Measurements from ENCODE around the gene THSD7A.

THSD7A gene

DNA sequence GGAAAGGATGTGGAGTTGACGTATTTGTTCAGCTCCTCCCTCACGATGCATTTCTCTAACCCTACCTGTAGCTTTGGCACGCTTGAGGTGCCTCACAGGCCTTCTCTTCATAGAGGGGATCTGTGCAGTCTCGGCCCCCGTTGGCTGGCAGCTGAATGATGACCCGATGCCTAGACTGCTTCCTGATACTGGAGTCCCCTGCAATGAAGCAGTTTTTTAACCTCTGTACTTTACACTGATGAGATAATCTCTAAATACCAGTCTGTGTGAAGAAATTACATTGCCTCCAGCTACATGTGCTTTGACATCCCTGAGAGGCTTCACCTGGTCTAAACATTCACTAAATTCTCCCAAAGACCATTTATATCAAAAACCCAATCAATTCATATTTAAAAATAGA is 370.1 kb downstream of the THSD7A start:
- DNase-seq (ENCODE audit: extremely low read depth, low read depth): no peak
- no peak for TF ChIP-seq CTCF (IDR thresholded peaks at IDR 0.05; ENCODE audit: low read depth, low read length)

- peak; percentile 49 for DNase-seq (ENCODE audit: extremely low read depth, low read depth)
- no peak for TF ChIP-seq CTCF (IDR thresholded peaks at IDR 0.05; ENCODE audit: low read depth, low read length)
Measured at GRCh38 chr7:11458736-11459483, 373.1 kb downstream of the THSD7A start.

DNA sequence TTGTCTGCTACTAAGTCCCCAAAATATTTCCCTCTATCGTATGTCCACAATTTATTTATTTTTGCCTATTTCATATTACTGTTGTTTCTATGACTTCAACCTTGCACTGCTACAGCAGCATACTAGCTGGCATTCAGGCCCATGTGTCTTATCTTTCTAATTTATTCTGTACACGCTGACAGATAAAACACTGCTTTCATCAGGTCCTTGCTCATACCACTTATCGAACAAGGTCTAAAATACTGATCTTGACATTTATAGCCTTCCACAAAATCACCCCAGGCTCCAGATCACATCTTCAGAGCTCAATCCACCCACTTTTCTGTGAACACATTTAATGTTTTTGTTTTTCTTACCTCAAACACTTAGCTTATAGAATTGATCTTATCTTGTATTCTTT is 374.6 kb downstream of the THSD7A start:
- TF ChIP-seq CTCF (IDR thresholded peaks at IDR 0.05; ENCODE audit: low read depth, low read length): no peak
- no peak for DNase-seq (ENCODE audit: extremely low read depth, low read depth)

DNA sequence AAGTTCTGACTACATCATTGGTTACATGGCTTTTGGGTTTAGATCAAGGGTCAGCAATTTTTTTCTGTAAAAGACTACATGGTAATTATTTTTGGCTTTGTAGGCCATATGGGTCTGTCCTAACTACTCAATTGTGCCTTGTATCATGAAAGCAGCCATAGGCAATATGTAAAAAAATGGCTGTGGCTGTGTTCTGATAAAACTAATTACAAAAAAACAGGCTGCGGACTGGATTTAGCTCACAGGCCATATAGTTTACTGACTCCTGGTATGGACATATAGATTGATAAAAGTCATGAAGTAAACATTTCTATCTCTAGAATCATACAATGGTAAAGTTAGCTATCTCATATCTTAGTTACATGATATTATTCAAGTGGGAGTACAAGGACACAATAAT is 375.4 kb downstream of the THSD7A start:
- no peak for DNase-seq (ENCODE audit: extremely low read depth, low read depth)
- TF ChIP-seq CTCF (IDR thresholded peaks at IDR 0.05; ENCODE audit: low read depth, low read length): no peak

DNA sequence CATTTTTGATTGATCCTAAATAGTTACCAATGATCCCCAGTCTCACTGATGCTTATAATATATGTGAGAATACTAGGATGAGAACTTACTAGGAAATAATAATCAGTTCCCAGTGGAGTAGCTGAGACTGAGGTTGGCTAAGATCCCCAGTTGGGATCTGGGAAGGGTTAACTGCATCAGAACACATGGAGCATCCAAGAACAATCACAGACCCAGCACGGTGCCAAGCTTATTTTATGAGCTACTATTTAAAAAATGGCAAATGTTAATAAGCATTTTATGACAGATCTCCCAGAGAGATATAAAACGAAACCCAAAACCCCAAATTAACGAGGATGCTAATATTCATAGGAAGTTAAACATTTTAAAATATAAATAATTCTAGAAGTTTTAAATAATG is 379.5 kb downstream of the THSD7A start:
- no peak for TF ChIP-seq CTCF (IDR thresholded peaks at IDR 0.05; ENCODE audit: low read depth, low read length)
- DNase-seq (ENCODE audit: extremely low read depth, low read depth): no peak

DNA sequence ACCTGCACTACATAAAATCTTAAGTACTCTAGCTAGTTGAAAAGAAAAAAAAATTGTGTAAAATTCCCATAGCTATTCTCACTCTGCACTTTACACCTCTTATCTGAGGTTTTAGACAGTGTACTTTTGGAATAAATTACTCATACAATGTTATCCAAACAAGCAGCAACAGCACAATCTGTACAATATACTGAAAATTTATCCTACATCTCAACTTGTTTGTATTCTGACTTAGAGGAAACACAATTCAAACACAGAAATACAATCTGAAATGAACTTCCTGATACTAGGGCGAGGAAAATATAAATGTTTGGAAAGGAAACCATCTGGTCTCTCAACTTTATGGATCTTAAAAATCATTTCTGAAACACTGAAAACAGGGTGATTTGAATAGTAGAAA is 381.7 kb downstream of the THSD7A start:
- no peak for DNase-seq (ENCODE audit: extremely low read depth, low read depth)
- no peak for TF ChIP-seq CTCF (IDR thresholded peaks at IDR 0.05; ENCODE audit: low read depth, low read length)

DNA sequence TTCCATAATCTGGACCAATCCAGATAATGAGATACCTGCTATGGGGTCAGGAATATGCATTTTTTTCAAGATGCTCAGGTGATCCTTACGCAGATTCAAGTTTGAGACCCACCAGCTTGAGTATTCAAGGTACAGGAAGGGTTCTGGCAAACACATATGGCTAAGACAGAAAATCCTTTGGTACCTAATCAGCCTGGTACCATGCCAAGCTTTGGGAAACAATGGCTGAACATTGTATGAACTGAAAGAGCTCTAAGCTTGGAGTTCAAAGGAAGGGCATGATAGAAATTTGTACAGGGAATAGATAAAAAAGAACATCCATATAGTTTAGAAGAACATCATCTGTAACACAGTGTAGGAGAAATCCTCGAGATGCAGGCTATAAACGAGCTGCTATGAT is 382.7 kb downstream of the THSD7A start:
- no peak for DNase-seq (ENCODE audit: extremely low read depth, low read depth)
- no peak for TF ChIP-seq CTCF (IDR thresholded peaks at IDR 0.05; ENCODE audit: low read depth, low read length)
